ENCODE results near the gene POU6F2. TPM values are rescaled to one million over a fixed set of nuclear protein-coding genes. Genes with fewer than 3 reads are reported as not detected.

Gene POU6F2
- total and polyA plus RNA-seq, 2 of the 4 experiments (the other 2 are of a cell fraction): not detected

DNA sequence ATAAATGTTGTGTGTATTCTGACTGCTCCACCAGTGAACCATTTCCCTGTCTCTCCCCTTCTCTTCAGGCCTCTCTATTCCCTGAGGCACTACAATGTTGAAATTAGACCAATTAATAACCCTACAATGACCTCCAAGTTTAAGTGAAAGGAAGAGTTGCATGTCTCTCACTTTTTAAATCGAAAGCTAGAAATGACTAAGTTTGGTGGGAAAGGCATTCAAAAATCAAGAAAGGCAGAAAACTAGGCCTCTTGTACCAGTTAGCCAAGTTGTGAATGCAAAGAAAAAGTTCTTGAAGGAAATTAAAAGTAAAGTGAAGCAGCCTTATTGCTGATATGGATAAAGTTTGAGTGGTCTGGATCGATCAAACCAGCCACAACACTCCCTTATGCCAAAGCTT lies 390.2 kb downstream of the POU6F2 start:
- no peaks in the 10 kb centered on the region for H3K79me1 ChIP-seq (ENCODE audit: low read depth in 1 of 2, low read length in 2 of 2)
- H2BK20ac ChIP-seq (ENCODE audit: low read depth, low read length): no peak overlapping the region
- no peak overlapping the region for H3K4me2 ChIP-seq (ENCODE audit: low read depth, low read length)
- H4K5ac ChIP-seq (ENCODE audit: low read depth, low read length): no peak overlapping the region
- ATAC-seq (ENCODE audit: low read depth): no peak
- no peak overlapping the region for H3K9ac ChIP-seq (ENCODE audit: low read depth, low read length)
- no CpG with 5 or more reads among the region's 2 CpGs for WGBS, 2 experiments (ENCODE audit: extremely low coverage in 2 of 2, insufficient read length in 1 of 2)
- no peak for DNase-seq
- TF ChIP-seq, protein P1, sequence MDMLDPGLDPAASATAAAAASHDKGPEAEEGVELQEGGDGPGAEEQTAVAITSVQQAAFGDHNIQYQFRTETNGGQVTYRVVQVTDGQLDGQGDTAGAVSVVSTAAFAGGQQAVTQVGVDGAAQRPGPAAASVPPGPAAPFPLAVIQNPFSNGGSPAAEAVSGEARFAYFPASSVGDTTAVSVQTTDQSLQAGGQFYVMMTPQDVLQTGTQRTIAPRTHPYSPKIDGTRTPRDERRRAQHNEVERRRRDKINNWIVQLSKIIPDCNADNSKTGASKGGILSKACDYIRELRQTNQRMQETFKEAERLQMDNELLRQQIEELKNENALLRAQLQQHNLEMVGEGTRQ (IDR thresholded peaks at IDR 0.05; ENCODE audit: low read depth, low read length): no peak
- no peak for TF ChIP-seq MAZ (IDR thresholded peaks at IDR 0.05; ENCODE audit: borderline replicate concordance, low read depth, low read length)
- TF ChIP-seq SMC3 (IDR thresholded peaks at IDR 0.05; ENCODE audit: low read depth, low read length): no peak
- TF ChIP-seq CEBPB (IDR thresholded peaks at IDR 0.05; ENCODE audit: low read depth, low read length): no peak
- TF ChIP-seq CHD1 (IDR thresholded peaks at IDR 0.05; ENCODE audit: low read depth, low read length): no peak
- TF ChIP-seq, protein P2, sequence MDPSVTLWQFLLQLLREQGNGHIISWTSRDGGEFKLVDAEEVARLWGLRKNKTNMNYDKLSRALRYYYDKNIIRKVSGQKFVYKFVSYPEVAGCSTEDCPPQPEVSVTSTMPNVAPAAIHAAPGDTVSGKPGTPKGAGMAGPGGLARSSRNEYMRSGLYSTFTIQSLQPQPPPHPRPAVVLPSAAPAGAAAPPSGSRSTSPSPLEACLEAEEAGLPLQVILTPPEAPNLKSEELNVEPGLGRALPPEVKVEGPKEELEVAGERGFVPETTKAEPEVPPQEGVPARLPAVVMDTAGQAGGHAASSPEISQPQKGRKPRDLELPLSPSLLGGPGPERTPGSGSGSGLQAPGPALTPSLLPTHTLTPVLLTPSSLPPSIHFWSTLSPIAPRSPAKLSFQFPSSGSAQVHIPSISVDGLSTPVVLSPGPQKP (IDR thresholded peaks at IDR 0.05; ENCODE audit: borderline replicate concordance, low read depth, low read length): no peak
- no peak for TF ChIP-seq MAFK (IDR thresholded peaks at IDR 0.05; ENCODE audit: low read depth, low read length)
- H3K18ac ChIP-seq (ENCODE audit: low read depth, low read length): no peak overlapping the region
- BruUV-seq (replicated peaks): no TSS peak
- no peak overlapping the region for H2BK5ac ChIP-seq (ENCODE audit: low read depth, low read length, poor library complexity, severe bottlenecking)
- H3K27me3 ChIP-seq (ENCODE audit: control insufficient read depth, insufficient read depth, low read length): no peaks in the 10 kb centered on the region
- ChIA-PET CTCF (interaction anchor here (0.8 kb wide), 1 partner anchor 27 kb away, joined by 3 read pairs; no protein-coding TSS in a partner anchor), POLR2A (ENCODE audit: unreplicated experiment) (no interaction called here)
- no peak overlapping the region for H2AK9ac ChIP-seq (replicated peaks; ENCODE audit: low read depth, low read length, poor library complexity)
- H3K4me1 ChIP-seq (ENCODE audit: control insufficient read depth, insufficient read depth, low read length): no peaks in the 10 kb centered on the region
- H3K56ac ChIP-seq (ENCODE audit: extremely low read depth, insufficient read depth, low read length): no peak overlapping the region
- no peaks in the 10 kb centered on the region for H3K9me1 ChIP-seq (ENCODE audit: insufficient read depth, low read length)
- no peak overlapping the region for H4K91ac ChIP-seq (ENCODE audit: insufficient read depth, low read depth, low read length)
- in situ Hi-C loops (cut with MboI; ENCODE audit: low sequenced_read_pairs) (no loop called here), dilution Hi-C loops (cut with HindIII; ENCODE audit: low sequenced_read_pairs, unreplicated experiment) (no loop called here), intact Hi-C loops (cut with micrococcal nuclease) (no loop called here)
- H3K36me3 ChIP-seq (ENCODE audit: control insufficient read depth, insufficient read depth, low read length): no peaks in the 10 kb centered on the region
- H2AFZ ChIP-seq (replicated peaks; ENCODE audit: low read length, poor library complexity): no peak overlapping the region
- no peak overlapping the region for H3K23ac ChIP-seq (ENCODE audit: low read depth, low read length)
- H3K4me3 ChIP-seq (ENCODE audit: insufficient read depth, low read depth, low read length): no peak overlapping the region
- no peak overlapping the region for H3K27ac ChIP-seq (ENCODE audit: insufficient read depth, low read length)
- H3K4ac ChIP-seq (ENCODE audit: low read depth, low read length): no peak overlapping the region
- H3K9me3 ChIP-seq (ENCODE audit: control insufficient read depth, insufficient read depth, low read length): no peaks in the 10 kb centered on the region
- no peak overlapping the region for H2BK15ac ChIP-seq (ENCODE audit: low read depth, low read length)
- H3K14ac ChIP-seq (replicated peaks; ENCODE audit: low read depth, low read length): no peak overlapping the region
- no peak overlapping the region for H2AK5ac ChIP-seq (ENCODE audit: low read depth, low read length)
- no peaks in the 10 kb centered on the region for H4K20me1 ChIP-seq (ENCODE audit: insufficient read depth, low read length)
- no peak overlapping the region for H2BK120ac ChIP-seq (ENCODE audit: low read depth, low read length)
- H4K8ac ChIP-seq (ENCODE audit: low read depth in 2 of 2, low read length in 2 of 2): no peak overlapping the region

All from IMR-90 (cell line).